ENCODE measurements around the gene TENT5D.
"Not testable (repeated sequence)": the region's sequence is repeated elsewhere in the genome, so short reads cannot be mapped to it uniquely, and the experiment has no call there.

Gene TENT5D

DNA sequence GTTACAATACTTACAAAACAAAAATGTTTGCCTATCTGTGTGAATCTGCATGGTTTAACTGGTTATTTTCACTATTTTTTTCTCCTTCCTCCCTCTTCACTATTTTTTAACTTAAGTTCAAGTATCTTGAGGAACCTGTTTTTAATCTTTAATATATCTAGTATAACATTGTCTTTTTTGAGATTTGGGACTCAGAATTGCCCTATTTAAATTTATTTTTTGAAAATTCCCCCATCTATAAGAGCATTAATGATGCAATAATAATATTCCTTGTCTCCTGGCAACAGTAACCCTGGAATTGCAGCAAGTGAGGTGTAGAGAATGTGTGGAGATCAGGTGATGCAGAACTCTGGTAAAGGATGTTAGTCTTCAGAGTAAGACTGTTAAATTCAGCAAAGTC lies at the start of gene TENT5D:
TSS of gene TENT5D (plus strand) at position 301 of the 400 bp plus-strand sequence. CDS start 22,093 bp downstream, outside the sequence.
- DNase-seq, result no peak

DNA sequence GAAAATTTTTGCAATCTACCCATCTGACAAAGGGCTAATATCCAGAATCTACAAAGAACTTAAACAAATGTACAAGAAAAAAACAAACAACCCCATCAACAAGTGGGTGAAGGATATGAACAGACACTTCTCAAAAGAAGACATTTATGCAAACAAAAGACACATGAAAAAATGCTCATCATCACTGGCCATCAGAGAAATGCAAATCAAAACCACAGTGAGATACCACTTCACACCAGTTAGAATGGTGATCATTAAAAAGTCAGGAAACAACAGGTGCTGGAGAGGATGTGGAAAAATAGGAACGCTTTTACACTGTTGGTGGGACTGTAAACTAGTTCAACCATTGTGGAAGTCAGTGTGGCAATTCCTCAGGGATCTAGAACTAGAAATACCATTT lies 34.6 kb upstream of the TENT5D start:
- DNase-seq, result not testable (repeated sequence)

DNA sequence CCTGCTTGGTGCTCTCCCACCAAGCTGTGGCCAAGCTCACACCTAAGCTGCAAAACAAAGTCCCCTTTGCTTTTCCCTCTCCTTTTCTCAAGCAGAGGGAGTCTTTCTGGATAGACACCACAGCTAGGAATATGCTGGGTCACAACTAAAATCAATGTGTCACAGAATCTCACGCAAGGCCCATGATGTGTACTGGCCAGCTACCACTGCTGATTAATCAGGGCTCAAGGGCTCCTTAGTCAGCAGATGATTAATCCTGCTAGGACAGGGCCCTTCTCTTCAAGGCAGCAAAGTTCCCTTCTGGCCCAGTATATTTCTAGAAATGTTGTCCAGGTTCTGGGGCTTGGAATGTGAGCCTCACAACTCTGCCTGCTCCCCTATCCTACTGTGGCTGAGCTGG lies 32.0 kb upstream of the TENT5D start:
- DNase-seq, result no peak

- no peak for DNase-seq
Observed at GRCh38 chrX:80412042-80412441, 8.2 kb upstream of the TENT5D start.

DNA sequence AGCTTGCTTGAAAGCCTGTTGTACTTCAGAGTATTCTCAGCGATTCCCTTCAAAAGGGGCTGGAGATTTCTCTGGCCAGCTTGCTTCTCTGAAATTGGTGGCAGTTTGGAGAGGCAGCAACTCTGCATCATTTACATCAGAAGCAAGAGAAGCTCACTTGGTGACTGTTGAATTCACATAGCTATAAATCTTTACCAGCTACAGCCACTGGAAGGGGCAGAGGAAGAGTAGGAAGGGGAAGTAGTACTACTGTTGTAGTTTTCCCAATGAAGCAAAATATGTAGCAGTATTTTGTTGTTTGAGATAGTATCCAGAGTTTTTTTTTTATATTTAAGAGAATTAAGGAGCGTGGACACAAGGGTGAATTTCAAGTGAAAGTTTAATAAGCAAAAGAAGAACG lies 2.8 kb downstream of the TENT5D start:
- DNase-seq, result no peak

DNA sequence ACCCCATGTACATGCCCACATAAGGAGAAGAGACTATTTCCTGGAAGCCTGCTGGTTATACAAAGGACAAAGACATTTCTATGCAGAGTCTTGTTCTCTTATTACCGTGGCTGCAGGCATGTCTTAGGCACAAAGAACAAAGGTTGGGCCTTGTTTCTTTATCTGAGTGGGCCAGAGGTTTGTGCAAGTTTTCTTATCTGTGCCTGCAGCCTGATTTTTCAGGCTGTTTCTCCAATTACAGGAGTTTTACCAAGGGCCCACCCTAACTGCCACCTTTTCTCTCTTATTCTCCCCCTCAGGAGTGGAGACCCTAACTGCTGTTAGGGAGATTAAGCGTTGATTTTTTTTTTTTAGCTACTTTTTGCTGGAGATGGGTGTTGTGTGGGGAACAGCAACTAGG lies 3.5 kb downstream of the TENT5D start:
- no peak for DNase-seq

GRCh38 chrX:80430826-80431504 lies 10.7 kb downstream of the TENT5D start:
- no peak for DNase-seq

DNA sequence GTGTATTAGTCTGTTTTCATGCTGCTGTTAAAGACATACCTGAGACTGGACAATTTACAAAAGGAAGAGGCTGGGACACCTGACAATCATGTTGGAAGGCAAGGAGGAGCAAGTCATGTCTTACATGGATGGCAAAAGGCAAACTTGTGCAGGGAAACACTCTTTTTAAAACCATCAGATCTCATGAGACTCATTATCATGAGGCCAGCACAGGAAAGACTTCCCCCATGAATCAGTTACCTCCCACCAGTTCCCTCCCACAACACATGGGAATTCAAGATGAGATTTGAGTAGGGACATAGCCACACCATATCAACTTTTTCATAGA lies 11.2 kb downstream of the TENT5D start:
- no peak for DNase-seq

- no peak for DNase-seq
Observed at GRCh38 chrX:80432441-80432840, 12.2 kb downstream of the TENT5D start.

- DNase-seq, result no peak
Observed at GRCh38 chrX:80432863-80433262, 12.6 kb downstream of the TENT5D start.

DNA sequence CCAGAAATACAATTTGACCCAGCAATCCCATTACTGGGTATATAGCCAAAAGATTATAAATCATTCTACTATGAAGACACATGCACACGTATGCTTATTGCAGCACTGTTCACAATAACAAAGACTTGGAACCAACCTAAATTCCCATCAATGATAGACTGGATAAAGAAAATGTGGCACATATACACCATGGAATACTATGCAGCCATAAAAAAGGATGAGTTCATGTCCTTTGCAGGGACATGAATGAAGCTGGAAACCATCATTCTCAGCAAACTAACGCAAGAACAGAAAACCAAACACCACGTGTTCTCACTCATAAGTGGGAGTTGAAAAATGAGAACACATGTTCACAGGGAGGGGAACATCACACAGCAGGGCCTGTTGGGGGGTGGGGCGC lies 47.9 kb downstream of the TENT5D start:
- DNase-seq, result not testable (repeated sequence)

DNA sequence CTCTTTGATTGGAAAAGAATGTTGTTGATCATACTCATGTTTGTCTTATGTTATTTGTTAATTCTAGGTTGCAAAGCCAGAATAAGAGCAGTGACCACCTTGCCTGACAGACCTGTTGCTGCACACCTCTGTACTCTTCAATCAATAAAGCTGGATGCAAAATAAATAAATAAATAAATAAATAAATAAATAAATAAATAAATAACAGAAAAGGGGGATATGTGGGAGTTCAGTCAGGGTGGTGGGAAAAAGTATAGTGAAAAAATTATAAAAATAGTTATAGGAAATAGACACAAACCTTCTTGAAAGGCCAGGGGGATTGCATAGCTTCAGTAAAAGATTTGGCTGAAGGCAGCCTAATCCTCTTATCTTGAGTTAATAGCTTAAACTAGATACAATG lies 51.3 kb downstream of the TENT5D start:
- DNase-seq, result no peak

DNA sequence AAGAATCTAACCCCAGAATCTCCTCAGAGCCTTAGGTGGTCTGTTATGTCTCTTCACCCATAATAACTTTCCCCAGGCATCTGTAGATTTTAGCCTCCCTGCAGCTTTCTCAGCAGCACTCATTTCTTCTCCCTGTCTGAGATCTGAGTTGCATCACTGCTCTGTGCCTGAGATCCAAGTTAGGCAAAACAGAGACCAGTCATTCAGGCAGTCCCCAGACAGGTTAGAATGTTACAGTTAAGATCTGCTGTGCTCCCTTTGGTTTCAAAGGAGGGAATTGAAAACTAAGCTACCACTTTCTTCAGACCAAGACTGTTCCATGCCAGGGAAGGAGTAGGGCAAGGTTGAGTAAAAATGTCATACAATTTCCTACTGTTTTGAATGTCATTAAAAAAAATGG lies 65.3 kb downstream of the TENT5D start:
- DNase-seq, result no peak

GRCh38 chrX:80486299-80486698 lies 66.1 kb downstream of the TENT5D start:
- DNase-seq, result no peak

GRCh38 chrX:80489166-80489565 lies 68.9 kb downstream of the TENT5D start:
- DNase-seq, result no peak

Measured in NCI-H510A (cell line).